Loucy (cell line): ENCODE results near the gene KLHL35.

Experiments
- H2AFZ ChIP-seq: fragments of 200-600 bp; sonication (generic); 2 replicates; pipeline ENCODE4 v1.6.0; 2016; ENCODE audit warnings: antibody characterized with exemption, mild to moderate bottlenecking, low read length, moderate library complexity
- H3F3A ChIP-seq: fragments of 200-600 bp; 2 replicates; pipeline ENCODE4 v1.6.0; 2016; ENCODE audit warnings: antibody characterized with exemption, low read depth, mild to moderate bottlenecking
- H3K27me3 ChIP-seq: fragments of 200-600 bp; sonication (generic); 2 replicates; pipeline ENCODE4 v1.6.1; 2014; ENCODE audit warnings: low read length, mild to moderate bottlenecking; ENCODE audit not compliant: insufficient read depth, poor library complexity, severe bottlenecking
- H3K36me3 ChIP-seq: fragments of 200-600 bp; sonication (generic); 2 replicates; pipeline ENCODE4 v1.6.1; 2016; ENCODE audit warnings: low read length; ENCODE audit not compliant: insufficient read depth
- H3K4me1 ChIP-seq: fragments of 200-600 bp; sonication (generic); 2 replicates; pipeline ENCODE4 v1.5.1; 2014; ENCODE audit warnings: low read length, mild to moderate bottlenecking; ENCODE audit not compliant: insufficient read depth, poor library complexity, severe bottlenecking
- H3K4me2 ChIP-seq: fragments of 200-600 bp; sonication (generic); 2 replicates; pipeline ENCODE4 v1.6.0; 2014; ENCODE audit warnings: antibody characterized with exemption, low read length, low read depth, mild to moderate bottlenecking; ENCODE audit not compliant: poor library complexity, severe bottlenecking
- H3K4me3 ChIP-seq: fragments of 200-600 bp; sonication (generic); 2 replicates; pipeline ENCODE4 v1.5.1; 2014; ENCODE audit warnings: low read length, mild to moderate bottlenecking, mixed read lengths; ENCODE audit not compliant: poor library complexity, severe bottlenecking
- H3K79me2 ChIP-seq: fragments of 200-600 bp; sonication (generic); 2 replicates; pipeline ENCODE4 v1.6.1; 2014; ENCODE audit warnings: low read length; ENCODE audit not compliant: insufficient read depth
- H3K9ac ChIP-seq: fragments of 200-600 bp; sonication (generic); 2 replicates; pipeline ENCODE4 v1.6.0; 2014; ENCODE audit warnings: mild to moderate bottlenecking, low read depth, low read length, moderate library complexity; ENCODE audit not compliant: poor library complexity, severe bottlenecking
- H3K9me2 ChIP-seq: fragments of 200-600 bp; sonication (generic); replicated peaks from 2 replicates; pipeline ENCODE4 v1.6.1; 2016; ENCODE audit warnings: low read depth, low read length, mixed read lengths
- H3K9me3 ChIP-seq: fragments of 200-600 bp; sonication (generic); 2 replicates; pipeline ENCODE4 v1.6.1; 2014; ENCODE audit warnings: mild to moderate bottlenecking, antibody characterized with exemption, low read length, low read depth; ENCODE audit not compliant: insufficient read depth
- H4K20me1 ChIP-seq: fragments of 200-600 bp; sonication (generic); 2 replicates; pipeline ENCODE4 v1.6.0; 2014; ENCODE audit warnings: antibody characterized with exemption, low read length, mild to moderate bottlenecking; ENCODE audit not compliant: insufficient read depth, poor library complexity, severe bottlenecking
- CTCF ChIP-seq: fragments of 200-600 bp; sonication (generic); conservative IDR thresholded peaks from 2 replicates; pipeline ENCODE4 v1.5.1; 2014; ENCODE audit warnings: mild to moderate bottlenecking, antibody characterized with exemption, low read length
- EZH2phosphoT487 ChIP-seq: fragments of 200-600 bp; IDR thresholded peaks from 2 replicates; pipeline ENCODE4 v1.6.1; 2018; ENCODE audit warnings: antibody characterized with exemption, mild to moderate bottlenecking, moderate library complexity, borderline replicate concordance

KLHL35 gene

DNA sequence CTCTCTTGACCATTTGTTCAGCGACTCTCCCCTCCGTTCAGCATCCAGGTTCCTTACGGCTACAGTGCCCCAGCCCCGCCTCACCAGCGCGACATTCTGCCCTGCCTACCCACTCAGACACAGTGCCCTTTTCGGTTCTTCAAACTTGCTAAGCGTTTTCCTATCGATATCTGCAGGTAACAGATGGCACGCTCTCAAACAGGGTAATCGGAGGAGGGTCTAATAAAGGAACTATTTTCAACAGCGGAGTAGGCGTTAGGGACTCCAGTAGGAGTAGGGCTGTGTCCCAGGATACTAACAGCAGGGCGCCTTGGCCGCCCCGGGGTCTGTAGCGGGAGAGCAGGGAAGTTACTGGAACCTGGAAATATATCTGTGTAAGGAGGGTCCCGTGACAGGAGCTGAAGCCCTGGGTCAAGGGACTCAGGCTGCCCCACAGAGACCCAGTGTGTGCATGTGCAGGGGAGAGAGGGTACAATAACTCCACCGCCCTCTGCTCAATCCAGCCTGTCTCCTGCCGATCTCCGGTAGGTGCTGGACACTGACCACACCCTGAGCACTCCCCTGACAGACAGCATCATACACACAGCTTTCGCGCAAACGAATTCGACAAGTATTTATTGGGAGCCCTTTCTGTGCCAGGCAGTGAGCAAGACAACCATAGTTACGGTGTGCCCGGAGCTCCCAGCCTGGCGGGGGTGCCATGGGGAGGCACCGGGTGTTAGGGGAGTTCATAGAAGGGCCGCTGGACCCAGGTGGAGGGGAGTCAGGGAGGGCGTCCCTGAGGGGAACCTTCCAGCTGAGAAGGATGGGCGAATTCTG is 2.1 kb downstream of the KLHL35 start:
- Histone ChIP-seq H2AFZ (no peak overlapping the region), H4K20me1 (no peaks in the 10 kb centered on the region), H3K4me3 (no peak overlapping the region), H3F3A (no peaks in the 10 kb centered on the region), H3K9ac (no peak overlapping the region), H3K4me1 (no peaks in the 10 kb centered on the region), H3K4me2 (no peak overlapping the region), H3K9me2 (no peaks in the 10 kb centered on the region), H3K36me3 (no peaks in the 10 kb centered on the region), H3K9me3 (no peaks in the 10 kb centered on the region), H3K79me2 (no peaks in the 10 kb centered on the region), H3K27me3 (no peaks in the 10 kb centered on the region)
- TF ChIP-seq CTCF = no peak

GRCh38 chr11:75429902-75430713 is 2.9 kb downstream of the KLHL35 start:
- no peaks in the 10 kb centered on the region for H3K4me1 ChIP-seq
- H3K9me2 ChIP-seq = no peaks in the 10 kb centered on the region
- H3K36me3 ChIP-seq = no peaks in the 10 kb centered on the region
- no peaks in the 10 kb centered on the region for H3K27me3 ChIP-seq
- no peaks in the 10 kb centered on the region for H4K20me1 ChIP-seq
- no peak overlapping the region for H2AFZ ChIP-seq
- no peak overlapping the region for H3K4me2 ChIP-seq
- no peaks in the 10 kb centered on the region for H3K79me2 ChIP-seq
- TF ChIP-seq EZH2phosphoT487 (no peak), CTCF (no peak)
- H3F3A ChIP-seq = no peaks in the 10 kb centered on the region
- H3K9me3 ChIP-seq = no peaks in the 10 kb centered on the region
- H3K9ac ChIP-seq = no peak overlapping the region
- H3K4me3 ChIP-seq = no peak overlapping the region

GRCh38 chr11:75429641-75429901 is 3.4 kb downstream of the KLHL35 start:
- Histone ChIP-seq H3K4me2 (no peak overlapping the region), H3K36me3 (no peaks in the 10 kb centered on the region), H3F3A (no peaks in the 10 kb centered on the region), H3K4me1 (no peaks in the 10 kb centered on the region), H3K9ac (no peak overlapping the region), H3K9me3 (no peaks in the 10 kb centered on the region), H3K4me3 (no peak overlapping the region), H2AFZ (no peak overlapping the region), H3K9me2 (no peaks in the 10 kb centered on the region), H3K27me3 (no peaks in the 10 kb centered on the region), H3K79me2 (no peaks in the 10 kb centered on the region), H4K20me1 (no peaks in the 10 kb centered on the region)
- TF ChIP-seq EZH2phosphoT487 = no peak
- no peak for TF ChIP-seq CTCF
